Smooth muscle cell (in vitro differentiated cells): ENCODE results near the gene MZB1. TPM values are rescaled to one million over a fixed set of nuclear protein-coding genes. Genes with fewer than 3 reads are reported as not detected.

Experiments used
- DNase-seq: peaks from one replicate; lab custom pipeline; 2025; ENCODE audit not compliant: unreplicated experiment; lab: John Stamatoyannopoulos, UW
- H2AFZ ChIP-seq: fragments of 200-600 bp; sonication (generic); 2 replicates; pipeline ENCODE4 v1.6.0; 2016; ENCODE audit warnings: antibody characterized with exemption, low read depth, mild to moderate bottlenecking
- H3F3A ChIP-seq: fragments of 200-600 bp; sonication (generic); 2 replicates; pipeline ENCODE4 v1.6.0; 2017; ENCODE audit warnings: antibody characterized with exemption, low read depth
- H3K27ac ChIP-seq: fragments of 200-600 bp; sonication (generic); 2 replicates; pipeline ENCODE4 v1.5.1; 2016; ENCODE audit warnings: low read depth, mild to moderate bottlenecking
- H3K27me3 ChIP-seq: fragments of 200-600 bp; sonication (generic); 2 replicates; pipeline ENCODE4 v1.6.1; 2016; ENCODE audit warnings: low read depth, mild to moderate bottlenecking
- H3K36me3 ChIP-seq: fragments of 200-600 bp; sonication (generic); 2 replicates; pipeline ENCODE4 v1.5.1; 2016; ENCODE audit warnings: low read depth
- H3K4me1 ChIP-seq: fragments of 200-600 bp; sonication (generic); 2 replicates; pipeline ENCODE4 v1.5.1; 2016; ENCODE audit warnings: low read depth
- H3K4me2 ChIP-seq: fragments of 200-600 bp; sonication (generic); 2 replicates; pipeline ENCODE4 v1.6.0; 2016; ENCODE audit warnings: mild to moderate bottlenecking
- H3K4me3 ChIP-seq: fragments of 200-600 bp; sonication (generic); 2 replicates; pipeline ENCODE4 v1.5.1; 2016; ENCODE audit warnings: mild to moderate bottlenecking
- H3K79me2 ChIP-seq: fragments of 200-600 bp; sonication (generic); 2 replicates; pipeline ENCODE4 v1.6.0; 2016; ENCODE audit warnings: low read depth, mild to moderate bottlenecking
- H3K9ac ChIP-seq: fragments of 200-600 bp; sonication (generic); 2 replicates; pipeline ENCODE4 v1.6.0; 2016; ENCODE audit warnings: low read depth
- H3K9me3 ChIP-seq: fragments of 200-600 bp; sonication (generic); replicated peaks from 2 replicates; pipeline ENCODE4 v1.5.1; 2016; ENCODE audit warnings: low read depth
- H4K20me1 ChIP-seq: fragments of 200-600 bp; sonication (generic); 2 replicates; pipeline ENCODE4 v1.6.0; 2016; ENCODE audit warnings: low read depth
- CTCF ChIP-seq: fragments of 200-600 bp; sonication (generic); IDR thresholded peaks from 2 replicates; pipeline ENCODE4 v1.5.1; 2017; ENCODE audit warnings: borderline replicate concordance, mild to moderate bottlenecking, antibody characterized with exemption; ENCODE audit not compliant: insufficient read depth, poor library complexity, severe bottlenecking
- WGBS: methylation state at CpG from one replicate; pipeline ENCODE4 v1.1.7; 2016; ENCODE audit warnings: low lambda C conversion rate; 5-methylcytosine and 5-hydroxymethylcytosine counted together
- polyA plus RNA-seq: library from polyadenylated mRNA; unstranded; fragments of >200 nt; fragmentation: Nextera tagmentation; extraction: Ambion mirVana; gene quantifications from 2 replicates; pipeline ENCODE4 v1.2.1, GENCODE V29; 2016
- total RNA-seq: library from RNA; depleted of rRNA; stranded (reverse); fragments of >200 nt; gene quantifications from 2 replicates; pipeline ENCODE4 v1.2.3, GENCODE V29; 2014

The MZB1 gene
- total and polyA plus RNA-seq, 2 experiments from 2014 or later, result 0.19 TPM; not detected in 1

DNA sequence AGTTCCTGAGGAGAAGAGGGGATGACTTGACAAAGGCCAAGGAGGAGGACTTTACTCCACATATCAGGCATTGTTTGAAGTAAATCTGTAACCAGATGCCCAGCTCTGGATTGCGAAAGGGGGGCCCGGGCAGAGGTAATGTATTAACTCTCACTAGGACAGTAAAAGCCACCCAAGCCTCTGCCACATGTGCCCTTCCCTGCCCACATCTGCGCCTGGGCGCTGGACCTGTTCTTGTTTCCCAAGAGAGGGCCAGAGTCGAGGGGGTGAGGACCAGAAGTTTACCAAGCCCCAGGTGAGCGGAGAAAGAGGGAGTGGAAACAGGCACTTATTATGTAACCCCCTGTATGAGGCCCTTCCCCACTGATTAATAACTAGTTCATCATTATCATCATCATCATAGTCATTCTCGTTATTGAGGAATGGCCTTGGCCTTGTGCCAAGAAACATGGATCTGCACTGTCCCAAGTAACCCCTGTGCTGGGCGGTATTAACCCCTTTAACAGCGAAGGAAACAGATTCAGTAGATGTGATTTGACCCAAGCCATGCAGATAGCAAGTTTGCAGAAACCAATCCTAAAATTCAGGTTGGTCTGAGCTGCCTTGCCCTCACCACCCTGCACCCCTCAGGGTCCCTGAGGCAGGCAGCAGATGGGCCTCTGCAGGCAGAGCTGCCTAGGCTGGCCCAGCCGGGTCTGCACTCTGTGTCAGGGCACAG, 6.3 kb downstream of the MZB1 start, which contains the start of gene SLC23A1:
TSS of gene SLC23A1 (minus strand) at position 23 of the 718 bp plus-strand sequence. CDS start 44 bp downstream, outside the sequence.
- WGBS, result 87% methylated on average over 10 of the region's 10 CpGs
- H3K79me2 ChIP-seq, result no peaks in the 10 kb centered on the region
- no peak for TF ChIP-seq CTCF
- H3K27ac ChIP-seq, result no peak within 1 kb of the TSS
- H3K9ac ChIP-seq, result no peak within 1 kb of the TSS
- H3K4me3 ChIP-seq, result no peak within 1 kb of the TSS
- H3K27me3 ChIP-seq, result no peaks in the 10 kb centered on the region
- no peaks in the 10 kb centered on the region for H4K20me1 ChIP-seq
- no peaks in the 10 kb centered on the region for H3K9me3 ChIP-seq
- no peak for DNase-seq
- peaks cover 3% of the 10 kb centered on the region for H3K4me1 ChIP-seq
- no peaks in the 10 kb centered on the region for H3K36me3 ChIP-seq
- no peak within 1 kb of the TSS for H3K4me2 ChIP-seq
- no peak within 1 kb of the TSS for H2AFZ ChIP-seq
- no peaks in the 10 kb centered on the region for H3F3A ChIP-seq

GRCh38 chr5:139382807-139383206, 6.9 kb downstream of the MZB1 start:
- Histone ChIP-seq H2AFZ (no peak overlapping the region), H3K27me3 (no peaks in the 10 kb centered on the region), H3K4me3 (no peak overlapping the region), H3K9me3 (no peaks in the 10 kb centered on the region), H3F3A (no peaks in the 10 kb centered on the region), H4K20me1 (no peaks in the 10 kb centered on the region), H3K4me2 (no peak overlapping the region), H3K27ac (no peak overlapping the region), H3K9ac (no peak overlapping the region), H3K4me1 (no peaks in the 10 kb centered on the region), H3K79me2 (no peaks in the 10 kb centered on the region), H3K36me3 (no peaks in the 10 kb centered on the region)
- 73% methylated on average over 3 of the region's 3 CpGs for WGBS
- DNase-seq, result no peak
- TF ChIP-seq CTCF, result no peak

GRCh38 chr5:139381837-139382761, 7.6 kb downstream of the MZB1 start:
- Histone ChIP-seq H3K27me3 (no peaks in the 10 kb centered on the region), H3K27ac (no peak overlapping the region), H3F3A (no peaks in the 10 kb centered on the region), H3K36me3 (no peaks in the 10 kb centered on the region), H3K4me3 (no peak overlapping the region), H3K4me2 (no peak overlapping the region), H3K79me2 (no peaks in the 10 kb centered on the region), H3K9ac (no peak overlapping the region), H2AFZ (no peak overlapping the region), H3K4me1 (no peaks in the 10 kb centered on the region), H4K20me1 (no peaks in the 10 kb centered on the region), H3K9me3 (no peaks in the 10 kb centered on the region)
- 91% methylated on average over 27 of the region's 28 CpGs for WGBS
- TF ChIP-seq CTCF, result no peak
- DNase-seq, result no peak
